Tibial nerve (tissue), 4 donors: ENCODE measurements around the gene CSNK1A1L. TPM values are rescaled to one million over a fixed set of nuclear protein-coding genes. Genes with fewer than 3 reads are reported as not detected.

Source experiments
- DNase-seq, 2 donors: peaks; one replicate each; pipeline ENCODE4 v3.0.0-alpha.2; 2019; ENCODE audit warnings: low spot score in 2 of 2
- H3K27ac ChIP-seq, 4 donors: fragments of 200-600 bp; sonication (generic) in 3 of 4; one replicate each; pipeline ENCODE4 v1.5.1; 2017 to 2019; ENCODE audit warnings: mild to moderate bottlenecking in 1 of 4
- H3K27me3 ChIP-seq, 2 donors: fragments of 200-600 bp; sonication (generic) in 1 of 2; one replicate each; pipeline versions ENCODE4 v1.5.1 to v1.6.0; 2017 to 2019
- H3K36me3 ChIP-seq, 3 donors: fragments of 200-600 bp; sonication (generic); one replicate each; pipeline ENCODE4 v1.5.1; 2018 to 2019
- H3K4me1 ChIP-seq, 4 donors: fragments of 200-600 bp; sonication (generic) in 3 of 4; one replicate each; pipeline ENCODE4 v1.5.1; 2017 to 2019
- H3K4me3 ChIP-seq, 4 donors: fragments of 200-600 bp; sonication (generic) in 3 of 4; one replicate each; pipeline ENCODE4 v1.5.1; 2017 to 2019; ENCODE audit warnings: mild to moderate bottlenecking in 1 of 4, moderate library complexity in 1 of 4
- H3K9me3 ChIP-seq, 4 donors: fragments of 200-600 bp; sonication (generic) in 3 of 4; one replicate each; pipeline ENCODE4 v1.5.1; 2017 to 2019
- EP300 ChIP-seq, 2 donors: sonication (generic); formaldehyde crosslinking; IDR thresholded peaks; one replicate each; pipeline ENCODE4 v1.6.1; 2017; ENCODE audit warnings: antibody characterized with exemption in 2 of 2, mild to moderate bottlenecking in 1 of 2
- POLR2A ChIP-seq, 2 donors: fragments of 450-650 bp; IDR thresholded peaks; one replicate each; pipeline ENCODE4 v1.6.1; 2017; ENCODE audit warnings: antibody characterized with exemption in 2 of 2, mild to moderate bottlenecking in 2 of 2, moderate library complexity in 2 of 2
- WGBS, 2 donors: methylation state at CpG; one replicate each; pipeline ENCODE4 v1.1.5; 2018; 5-methylcytosine and 5-hydroxymethylcytosine counted together
- total RNA-seq, 4 donors: library from RNA; depleted of rRNA; stranded (reverse); fragments of >200 nt; gene quantifications; one replicate each; pipeline ENCODE4 v1.1.0, GENCODE V29; 2016
- TF ChIP-seq, protein P1 (sequence below), 5 experiments: fragments of 200-600 bp in 3 of 5; fragments of 450-650 bp in 2 of 5; sonication (generic) in 3 of 5; IDR thresholded peaks; one replicate each; pipeline ENCODE4 v1.5.1; 2016 to 2019; ENCODE audit warnings: antibody characterized with exemption in 5 of 5, mild to moderate bottlenecking in 3 of 5, moderate library complexity in 2 of 5

CSNK1A1L gene
- total RNA-seq, 4 donors from 2014 or later = not detected

DNA sequence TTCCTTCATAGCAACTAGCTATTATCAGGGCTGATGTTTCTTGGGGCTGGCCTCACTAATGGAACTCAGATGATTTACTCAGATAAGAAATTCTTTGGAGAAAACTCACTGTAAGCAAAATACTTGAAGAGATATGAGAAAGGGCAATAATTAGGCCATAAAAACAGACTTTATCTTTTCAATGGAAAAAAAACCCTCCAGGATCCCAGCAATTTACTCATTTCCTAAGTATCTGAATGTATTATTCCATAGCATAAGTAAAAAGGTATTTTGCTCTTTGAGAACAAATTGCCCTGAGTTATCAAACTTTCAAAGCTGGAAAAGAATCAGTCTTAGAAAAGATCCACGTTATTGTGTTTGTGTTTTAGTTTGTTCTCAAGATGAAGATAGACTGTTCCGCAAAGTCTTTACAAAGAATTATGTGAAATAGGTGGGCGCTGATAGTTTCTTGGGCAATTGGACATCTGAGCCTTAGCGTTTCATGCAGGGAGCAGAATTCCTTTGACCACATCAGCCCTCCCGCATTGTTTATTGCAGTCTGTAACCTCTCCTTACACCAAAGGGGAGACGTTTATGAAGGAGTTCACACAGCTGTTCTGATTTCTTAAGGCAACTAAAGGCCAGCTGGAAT lies 29.1 kb upstream of the CSNK1A1L start:
- DNase-seq = no peak
- Histone ChIP-seq H3K27me3 (no peaks in the 10 kb centered on the region), H3K9me3 (no peaks in the 10 kb centered on the region), H3K4me3 (no peak overlapping the region), H3K4me1 (peaks cover 0 to 20% (median 0%) of the 10 kb centered on the region in 4 donors), H3K36me3 (no peaks in the 10 kb centered on the region), H3K27ac (no peak overlapping the region)
- 34 to 44% methylated on average over 6 of the region's 6 CpGs for WGBS, 2 donors
- TF ChIP-seq, protein P1, sequence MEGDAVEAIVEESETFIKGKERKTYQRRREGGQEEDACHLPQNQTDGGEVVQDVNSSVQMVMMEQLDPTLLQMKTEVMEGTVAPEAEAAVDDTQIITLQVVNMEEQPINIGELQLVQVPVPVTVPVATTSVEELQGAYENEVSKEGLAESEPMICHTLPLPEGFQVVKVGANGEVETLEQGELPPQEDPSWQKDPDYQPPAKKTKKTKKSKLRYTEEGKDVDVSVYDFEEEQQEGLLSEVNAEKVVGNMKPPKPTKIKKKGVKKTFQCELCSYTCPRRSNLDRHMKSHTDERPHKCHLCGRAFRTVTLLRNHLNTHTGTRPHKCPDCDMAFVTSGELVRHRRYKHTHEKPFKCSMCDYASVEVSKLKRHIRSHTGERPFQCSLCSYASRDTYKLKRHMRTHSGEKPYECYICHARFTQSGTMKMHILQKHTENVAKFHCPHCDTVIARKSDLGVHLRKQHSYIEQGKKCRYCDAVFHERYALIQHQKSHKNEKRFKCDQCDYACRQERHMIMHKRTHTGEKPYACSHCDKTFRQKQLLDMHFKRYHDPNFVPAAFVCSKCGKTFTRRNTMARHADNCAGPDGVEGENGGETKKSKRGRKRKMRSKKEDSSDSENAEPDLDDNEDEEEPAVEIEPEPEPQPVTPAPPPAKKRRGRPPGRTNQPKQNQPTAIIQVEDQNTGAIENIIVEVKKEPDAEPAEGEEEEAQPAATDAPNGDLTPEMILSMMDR (IDR thresholded peaks at IDR 0.05) = no peak
- TF ChIP-seq POLR2A (IDR thresholded peaks at IDR 0.05) (no peak), EP300 (IDR thresholded peaks at IDR 0.05) (no peak)

DNA sequence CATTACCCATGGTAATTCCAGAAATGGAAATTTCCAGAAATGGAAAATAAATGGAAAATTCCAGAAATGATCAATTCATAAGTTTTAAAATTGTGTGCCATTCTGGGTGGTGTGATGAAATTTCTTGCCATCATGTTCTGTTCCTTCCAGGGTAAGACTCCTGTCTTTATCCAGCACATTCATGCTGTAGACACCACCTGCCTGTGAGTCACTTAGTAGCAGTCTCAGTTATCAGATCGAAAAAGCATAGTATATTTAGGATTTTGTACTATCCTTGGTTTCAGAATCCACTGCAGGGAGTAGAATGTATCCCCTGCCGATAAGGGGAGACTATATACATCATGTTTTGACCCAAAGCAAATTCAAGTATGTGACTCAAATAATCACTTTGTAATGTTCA lies 26.7 kb upstream of the CSNK1A1L start:
- TF ChIP-seq, protein P1 (IDR thresholded peaks at IDR 0.05) = no peak
- TF ChIP-seq EP300 (IDR thresholded peaks at IDR 0.05) (no peak), POLR2A (IDR thresholded peaks at IDR 0.05) (no peak)
- Histone ChIP-seq H3K27ac (no peak overlapping the region), H3K9me3 (no peaks in the 10 kb centered on the region), H3K27me3 (no peaks in the 10 kb centered on the region), H3K4me1 (peaks cover 0 to 27% (median 0%) of the 10 kb centered on the region in 4 donors), H3K4me3 (no peak overlapping the region), H3K36me3 (no peaks in the 10 kb centered on the region)
- WGBS, 2 donors = 74 to 89% methylated on average over 2 of the region's 2 CpGs
- DNase-seq = no peak

DNA sequence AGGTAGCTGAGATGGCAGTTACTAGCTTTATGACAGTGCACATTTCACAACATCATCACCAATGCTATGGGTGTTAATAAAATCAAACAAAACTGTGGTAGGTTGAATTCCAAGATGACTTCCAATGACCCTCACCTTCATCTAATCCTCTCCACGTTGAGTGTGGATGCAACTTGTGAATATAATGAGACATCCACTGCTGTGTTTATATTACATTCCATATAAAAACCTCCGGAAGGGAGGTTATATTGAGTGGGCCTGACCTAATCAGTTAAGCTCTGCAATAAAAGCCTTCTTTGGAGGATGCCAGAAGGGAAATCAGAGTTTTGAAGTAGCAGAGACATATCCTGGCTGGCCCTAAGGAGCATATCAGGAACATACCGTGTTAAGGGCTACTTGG lies 25.6 kb upstream of the CSNK1A1L start:
- no peak overlapping the region for H3K4me3 ChIP-seq
- no peak for TF ChIP-seq POLR2A (IDR thresholded peaks at IDR 0.05)
- TF ChIP-seq EP300 (IDR thresholded peaks at IDR 0.05) = no peak
- TF ChIP-seq, protein P1 (IDR thresholded peaks at IDR 0.05) = no peak
- H3K27ac ChIP-seq = no peak overlapping the region
- H3K9me3 ChIP-seq = no peaks in the 10 kb centered on the region
- no peaks in the 10 kb centered on the region for H3K36me3 ChIP-seq
- WGBS, 2 donors = 71 to 73% methylated on average over 3 of the region's 3 CpGs
- H3K4me1 ChIP-seq = peaks cover 0 to 37% (median 0%) of the 10 kb centered on the region in 4 donors
- H3K27me3 ChIP-seq = no peaks in the 10 kb centered on the region
- no peak for DNase-seq

DNA sequence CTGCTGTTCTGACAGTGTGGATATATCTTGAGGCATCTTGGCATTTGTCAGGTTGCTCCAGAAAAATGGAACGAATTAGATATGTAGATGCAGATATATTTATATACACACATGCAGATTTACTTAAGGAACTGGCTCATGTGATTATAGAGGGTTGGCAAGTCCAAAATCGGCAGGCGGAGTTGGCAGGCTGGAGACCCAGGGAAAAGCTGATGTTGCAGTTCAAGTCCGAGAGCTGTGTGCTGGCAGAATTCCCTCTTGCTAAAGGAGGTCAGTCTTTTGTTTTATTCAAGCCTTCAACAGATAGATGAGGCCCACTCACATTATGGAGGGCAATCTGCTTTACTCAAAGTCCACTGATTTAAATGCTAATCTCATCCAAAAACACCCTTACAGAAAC lies 24.4 kb upstream of the CSNK1A1L start:
- H3K4me1 ChIP-seq = peaks cover 0 to 34% (median 0%) of the 10 kb centered on the region in 4 donors
- no peak overlapping the region for H3K4me3 ChIP-seq
- no peaks in the 10 kb centered on the region for H3K36me3 ChIP-seq
- 52 to 59% methylated on average over 4 of the region's 4 CpGs for WGBS, 2 donors
- H3K27me3 ChIP-seq = no peaks in the 10 kb centered on the region
- H3K27ac ChIP-seq = no peak overlapping the region
- TF ChIP-seq, protein P1 (IDR thresholded peaks at IDR 0.05) = no peak
- TF ChIP-seq POLR2A (IDR thresholded peaks at IDR 0.05) (no peak), EP300 (IDR thresholded peaks at IDR 0.05) (no peak)
- no peaks in the 10 kb centered on the region for H3K9me3 ChIP-seq
- no peak for DNase-seq

DNA sequence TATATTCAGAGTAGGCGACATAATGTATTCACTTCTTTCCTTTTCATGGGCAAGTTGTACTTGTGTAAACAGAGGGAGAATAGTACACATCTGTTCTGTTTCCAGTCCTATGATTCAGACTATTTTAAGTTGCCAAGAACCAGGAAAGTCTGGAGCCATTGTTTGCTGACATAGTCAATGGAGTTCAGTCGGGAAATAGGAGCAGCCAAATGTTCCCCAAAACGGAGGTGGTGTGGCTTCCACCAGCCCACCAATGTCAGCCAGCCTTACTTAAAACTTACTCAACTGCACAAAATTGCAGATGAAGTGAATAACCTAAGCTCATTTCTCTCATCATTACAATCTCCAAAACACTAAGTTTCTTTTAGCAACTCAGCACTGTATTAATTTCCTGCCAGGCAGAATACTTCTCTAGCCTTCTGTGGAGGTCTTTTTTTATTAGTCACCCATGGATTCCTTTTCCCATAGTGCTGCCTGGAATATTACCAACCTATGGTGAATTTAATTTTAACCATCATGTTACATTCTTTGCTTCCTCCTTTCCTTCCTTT lies 22.3 kb upstream of the CSNK1A1L start:
- no peaks in the 10 kb centered on the region for H3K27me3 ChIP-seq
- TF ChIP-seq POLR2A (IDR thresholded peaks at IDR 0.05) = no peak
- peak in 1 of 2 donors; percentile 52 for TF ChIP-seq EP300 (IDR thresholded peaks at IDR 0.05)
- H3K36me3 ChIP-seq = no peaks in the 10 kb centered on the region
- DNase-seq = peak in 1 of 2 donors; percentile 27
- WGBS, 2 donors = 9 to 17% methylated on average over 3 of the region's 3 CpGs
- H3K9me3 ChIP-seq = no peaks in the 10 kb centered on the region
- peaks cover 0 to 28% (median 0%) of the 10 kb centered on the region in 4 donors for H3K4me1 ChIP-seq
- peak overlapping the region in 2 of 4 donors; percentile 60 to 69 for H3K27ac ChIP-seq
- H3K4me3 ChIP-seq = no peak overlapping the region
